ENCODE data around the gene USO1.

GRCh38 chr4:75745161-75745560 lies 20.8 kb downstream of the USO1 start:
- TF ChIP-seq CTCF (IDR thresholded peaks at IDR 0.05) (no peak), POLR2A (IDR thresholded peaks at IDR 0.05) (no peak)

Data from adrenal gland (tissue), 5 donors.